Esophagus muscularis mucosa (tissue), 3 donors: ENCODE data around the gene GDF2.

ENCODE experiments used
- CTCF ChIP-seq, 3 experiments: fragments of 200-600 bp in 2 of 3; fragments of 450-650 bp in 1 of 3; sonication (generic) in 2 of 3; IDR thresholded peaks; one replicate each; pipeline ENCODE4 v1.5.1; 2017 to 2019; ENCODE audit warnings: antibody characterized with exemption in 3 of 3, mild to moderate bottlenecking in 2 of 3, moderate library complexity in 1 of 3
- POLR2A ChIP-seq: fragments of 450-650 bp; IDR thresholded peaks from one replicate; pipeline ENCODE4 v1.6.1; 2017; ENCODE audit warnings: antibody characterized with exemption, moderate library complexity, mild to moderate bottlenecking, low read depth
- POLR2AphosphoS5 ChIP-seq, 2 donors: sonication (generic); formaldehyde crosslinking; IDR thresholded peaks; one replicate each; pipeline ENCODE4 v1.6.1; 2017; ENCODE audit warnings: antibody characterized with exemption in 2 of 2

GRCh38 chr10:47303866-47304265, 18.4 kb upstream of the GDF2 start:
- no peak for TF ChIP-seq CTCF (IDR thresholded peaks at IDR 0.05)
- no peak for TF ChIP-seq POLR2AphosphoS5 (IDR thresholded peaks at IDR 0.05)
- no peak for TF ChIP-seq POLR2A
